ENCODE results near the gene TMEM242. TPM values are rescaled to one million over a fixed set of nuclear protein-coding genes. Genes with fewer than 3 reads are reported as not detected.

The TMEM242 gene
- total and polyA plus RNA-seq, 2 of the 13 experiments (the other 11 are each of a cell fraction or from before 2014, with no cell fraction given) = 5.6 to 11.1 TPM

DNA sequence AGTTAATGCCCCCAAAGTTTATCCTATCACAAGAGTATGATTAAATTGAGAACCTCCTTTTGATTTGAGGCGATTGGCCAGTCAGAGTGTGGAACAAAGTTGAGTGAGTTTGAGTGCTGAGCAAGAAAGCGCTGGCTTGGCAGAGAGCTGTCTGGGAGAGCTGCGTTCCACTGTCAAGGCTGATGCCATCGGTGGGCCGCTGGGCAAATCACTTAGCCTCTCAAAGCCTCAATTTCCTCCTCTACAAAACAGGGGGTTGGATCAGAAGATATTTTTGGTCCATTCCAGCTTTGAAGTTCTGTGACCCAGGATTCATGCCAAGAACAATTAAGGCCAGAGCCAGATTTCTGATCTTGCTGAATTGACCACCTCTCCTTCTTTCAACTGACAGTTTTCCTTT, 60.2 kb downstream of the TMEM242 start:
- no peaks in the 10 kb centered on the region for H4K20me1 ChIP-seq (ENCODE audit: insufficient read depth, low read length)
- CTCF ChIA-PET (ENCODE audit: low intra/inter-chr PET ratio, low total read pairs) = no interaction called here
- FAIRE-seq (no peak), DNase-seq (ENCODE audit: low spot score) (no peak), ATAC-seq (no peak)
- WGBS (ENCODE audit: low lambda C conversion rate) = 68% methylated on average over 5 of the region's 5 CpGs
- no peak overlapping the region for H2AFZ ChIP-seq (ENCODE audit: low read length)
- BruUV-seq (replicated peaks) = no TSS peak
- intact Hi-C loops (cut with micrococcal nuclease; ENCODE audit: unreplicated experiment) (no loop called here), in situ Hi-C loops (cut with HindIII; ENCODE audit: extremely low pct_ligation_motif_present, low pct_unique_long_range_greater_than_20kb) (no loop called here)
- POLR2A ChIA-PET = no interaction called here
- H3K9ac ChIP-seq (ENCODE audit: insufficient read depth, low read depth, low read length) = no peak overlapping the region
- H3K27me3 ChIP-seq (ENCODE audit: control insufficient read depth in 1 of 2, insufficient read depth in 2 of 2, low read length in 2 of 2) = peaks cover 8 to 57% of the 10 kb centered on the region in 2 experiments; a peak in 4 of 5 replicates
- no peak overlapping the region for H3K4me3 ChIP-seq (replicated peaks in 1 of 3; ENCODE audit: insufficient read depth in 1 of 3, low read depth in 2 of 3, low read length in 3 of 3)
- peak overlapping the region; percentile 6; the same call in 1 of the 2 replicates for H3K4me2 ChIP-seq (ENCODE audit: low read depth, low read length)
- H3K27ac ChIP-seq (ENCODE audit: extremely low read length, insufficient read depth, low read length) = no peak overlapping the region
- H3K36me3 ChIP-seq (replicated peaks in 1 of 2; ENCODE audit: control insufficient read depth in 1 of 2, insufficient read depth in 2 of 2, low read length in 2 of 2) = no peaks in the 10 kb centered on the region
- no peaks in the 10 kb centered on the region for H3K9me3 ChIP-seq (ENCODE audit: low read length)
- H3K4me1 ChIP-seq (ENCODE audit: insufficient read depth, low read length) = peaks cover 10% of the 10 kb centered on the region
- H3K79me2 ChIP-seq (ENCODE audit: insufficient read depth, low read length) = no peaks in the 10 kb centered on the region
- TF ChIP-seq MAFK (conservative IDR thresholded peaks at IDR 0.05 in 1 of 2, IDR thresholded peaks at IDR 0.05 in 1 of 2; ENCODE audit: low read length in 2 of 2) (no peak), SP4 (CRISPR knock-in tag; IDR thresholded peaks at IDR 0.05) (no peak), GABPB1 (CRISPR knock-in tag; IDR thresholded peaks at IDR 0.05) (no peak), HNRNPK (IDR thresholded peaks at IDR 0.05; ENCODE audit: low read depth, low read length, poor library complexity, severe bottlenecking) (no peak), ZNF724P (CRISPR knock-in tag; IDR thresholded peaks at IDR 0.05; ENCODE audit: borderline replicate concordance) (no peak)
- TF ChIP-seq, protein P1, sequence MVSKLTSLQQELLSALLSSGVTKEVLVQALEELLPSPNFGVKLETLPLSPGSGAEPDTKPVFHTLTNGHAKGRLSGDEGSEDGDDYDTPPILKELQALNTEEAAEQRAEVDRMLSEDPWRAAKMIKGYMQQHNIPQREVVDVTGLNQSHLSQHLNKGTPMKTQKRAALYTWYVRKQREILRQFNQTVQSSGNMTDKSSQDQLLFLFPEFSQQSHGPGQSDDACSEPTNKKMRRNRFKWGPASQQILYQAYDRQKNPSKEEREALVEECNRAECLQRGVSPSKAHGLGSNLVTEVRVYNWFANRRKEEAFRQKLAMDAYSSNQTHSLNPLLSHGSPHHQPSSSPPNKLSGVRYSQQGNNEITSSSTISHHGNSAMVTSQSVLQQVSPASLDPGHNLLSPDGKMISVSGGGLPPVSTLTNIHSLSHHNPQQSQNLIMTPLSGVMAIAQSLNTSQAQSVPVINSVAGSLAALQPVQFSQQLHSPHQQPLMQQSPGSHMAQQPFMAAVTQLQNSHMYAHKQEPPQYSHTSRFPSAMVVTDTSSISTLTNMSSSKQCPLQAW (CRISPR knock-in tag; IDR thresholded peaks at IDR 0.05) = no peak
- TF ChIP-seq, protein P2, sequence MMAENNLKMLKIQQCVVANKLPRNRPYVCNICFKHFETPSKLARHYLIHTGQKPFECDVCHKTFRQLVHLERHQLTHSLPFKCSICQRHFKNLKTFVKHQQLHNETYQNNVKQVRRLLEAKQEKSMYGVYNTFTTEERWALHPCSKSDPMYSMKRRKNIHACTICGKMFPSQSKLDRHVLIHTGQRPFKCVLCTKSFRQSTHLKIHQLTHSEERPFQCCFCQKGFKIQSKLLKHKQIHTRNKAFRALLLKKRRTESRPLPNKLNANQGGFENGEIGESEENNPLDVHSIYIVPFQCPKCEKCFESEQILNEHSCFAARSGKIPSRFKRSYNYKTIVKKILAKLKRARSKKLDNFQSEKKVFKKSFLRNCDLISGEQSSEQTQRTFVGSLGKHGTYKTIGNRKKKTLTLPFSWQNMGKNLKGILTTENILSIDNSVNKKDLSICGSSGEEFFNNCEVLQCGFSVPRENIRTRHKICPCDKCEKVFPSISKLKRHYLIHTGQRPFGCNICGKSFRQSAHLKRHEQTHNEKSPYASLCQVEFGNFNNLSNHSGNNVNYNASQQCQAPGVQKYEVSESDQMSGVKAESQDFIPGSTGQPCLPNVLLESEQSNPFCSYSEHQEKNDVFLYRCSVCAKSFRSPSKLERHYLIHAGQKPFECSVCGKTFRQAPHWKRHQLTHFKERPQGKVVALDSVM (CRISPR knock-in tag; IDR thresholded peaks at IDR 0.05) = no peak
- TF ChIP-seq, protein P3, sequence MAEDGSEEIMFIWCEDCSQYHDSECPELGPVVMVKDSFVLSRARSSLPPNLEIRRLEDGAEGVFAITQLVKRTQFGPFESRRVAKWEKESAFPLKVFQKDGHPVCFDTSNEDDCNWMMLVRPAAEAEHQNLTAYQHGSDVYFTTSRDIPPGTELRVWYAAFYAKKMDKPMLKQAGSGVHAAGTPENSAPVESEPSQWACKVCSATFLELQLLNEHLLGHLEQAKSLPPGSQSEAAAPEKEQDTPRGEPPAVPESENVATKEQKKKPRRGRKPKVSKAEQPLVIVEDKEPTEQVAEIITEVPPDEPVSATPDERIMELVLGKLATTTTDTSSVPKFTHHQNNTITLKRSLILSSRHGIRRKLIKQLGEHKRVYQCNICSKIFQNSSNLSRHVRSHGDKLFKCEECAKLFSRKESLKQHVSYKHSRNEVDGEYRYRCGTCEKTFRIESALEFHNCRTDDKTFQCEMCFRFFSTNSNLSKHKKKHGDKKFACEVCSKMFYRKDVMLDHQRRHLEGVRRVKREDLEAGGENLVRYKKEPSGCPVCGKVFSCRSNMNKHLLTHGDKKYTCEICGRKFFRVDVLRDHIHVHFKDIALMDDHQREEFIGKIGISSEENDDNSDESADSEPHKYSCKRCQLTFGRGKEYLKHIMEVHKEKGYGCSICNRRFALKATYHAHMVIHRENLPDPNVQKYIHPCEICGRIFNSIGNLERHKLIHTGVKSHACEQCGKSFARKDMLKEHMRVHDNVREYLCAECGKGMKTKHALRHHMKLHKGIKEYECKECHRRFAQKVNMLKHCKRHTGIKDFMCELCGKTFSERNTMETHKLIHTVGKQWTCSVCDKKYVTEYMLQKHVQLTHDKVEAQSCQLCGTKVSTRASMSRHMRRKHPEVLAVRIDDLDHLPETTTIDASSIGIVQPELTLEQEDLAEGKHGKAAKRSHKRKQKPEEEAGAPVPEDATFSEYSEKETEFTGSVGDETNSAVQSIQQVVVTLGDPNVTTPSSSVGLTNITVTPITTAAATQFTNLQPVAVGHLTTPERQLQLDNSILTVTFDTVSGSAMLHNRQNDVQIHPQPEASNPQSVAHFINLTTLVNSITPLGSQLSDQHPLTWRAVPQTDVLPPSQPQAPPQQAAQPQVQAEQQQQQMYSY (CRISPR knock-in tag; IDR thresholded peaks at IDR 0.05) = no peak
- TF ChIP-seq, protein P4, sequence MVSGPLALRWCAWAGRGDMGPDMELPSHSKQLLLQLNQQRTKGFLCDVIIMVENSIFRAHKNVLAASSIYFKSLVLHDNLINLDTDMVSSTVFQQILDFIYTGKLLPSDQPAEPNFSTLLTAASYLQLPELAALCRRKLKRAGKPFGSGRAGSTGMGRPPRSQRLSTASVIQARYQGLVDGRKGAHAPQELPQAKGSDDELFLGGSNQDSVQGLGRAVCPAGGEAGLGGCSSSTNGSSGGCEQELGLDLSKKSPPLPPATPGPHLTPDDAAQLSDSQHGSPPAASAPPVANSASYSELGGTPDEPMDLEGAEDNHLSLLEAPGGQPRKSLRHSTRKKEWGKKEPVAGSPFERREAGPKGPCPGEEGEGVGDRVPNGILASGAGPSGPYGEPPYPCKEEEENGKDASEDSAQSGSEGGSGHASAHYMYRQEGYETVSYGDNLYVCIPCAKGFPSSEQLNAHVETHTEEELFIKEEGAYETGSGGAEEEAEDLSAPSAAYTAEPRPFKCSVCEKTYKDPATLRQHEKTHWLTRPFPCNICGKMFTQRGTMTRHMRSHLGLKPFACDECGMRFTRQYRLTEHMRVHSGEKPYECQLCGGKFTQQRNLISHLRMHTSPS (CRISPR knock-in tag; IDR thresholded peaks at IDR 0.05; ENCODE audit: low read depth) = no peak
- TF ChIP-seq, protein P5, sequence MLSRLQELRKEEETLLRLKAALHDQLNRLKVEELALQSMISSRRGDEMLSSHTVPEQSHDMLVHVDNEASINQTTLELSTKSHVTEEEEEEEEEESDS (CRISPR knock-in tag; IDR thresholded peaks at IDR 0.05; ENCODE audit: borderline replicate concordance) = no peak
- TF ChIP-seq, protein P6, sequence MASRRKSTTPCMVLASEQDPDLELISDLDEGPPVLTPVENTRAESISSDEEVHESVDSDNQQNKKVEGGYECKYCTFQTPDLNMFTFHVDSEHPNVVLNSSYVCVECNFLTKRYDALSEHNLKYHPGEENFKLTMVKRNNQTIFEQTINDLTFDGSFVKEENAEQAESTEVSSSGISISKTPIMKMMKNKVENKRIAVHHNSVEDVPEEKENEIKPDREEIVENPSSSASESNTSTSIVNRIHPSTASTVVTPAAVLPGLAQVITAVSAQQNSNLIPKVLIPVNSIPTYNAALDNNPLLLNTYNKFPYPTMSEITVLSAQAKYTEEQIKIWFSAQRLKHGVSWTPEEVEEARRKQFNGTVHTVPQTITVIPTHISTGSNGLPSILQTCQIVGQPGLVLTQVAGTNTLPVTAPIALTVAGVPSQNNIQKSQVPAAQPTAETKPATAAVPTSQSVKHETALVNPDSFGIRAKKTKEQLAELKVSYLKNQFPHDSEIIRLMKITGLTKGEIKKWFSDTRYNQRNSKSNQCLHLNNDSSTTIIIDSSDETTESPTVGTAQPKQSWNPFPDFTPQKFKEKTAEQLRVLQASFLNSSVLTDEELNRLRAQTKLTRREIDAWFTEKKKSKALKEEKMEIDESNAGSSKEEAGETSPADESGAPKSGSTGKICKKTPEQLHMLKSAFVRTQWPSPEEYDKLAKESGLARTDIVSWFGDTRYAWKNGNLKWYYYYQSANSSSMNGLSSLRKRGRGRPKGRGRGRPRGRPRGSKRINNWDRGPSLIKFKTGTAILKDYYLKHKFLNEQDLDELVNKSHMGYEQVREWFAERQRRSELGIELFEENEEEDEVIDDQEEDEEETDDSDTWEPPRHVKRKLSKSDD (CRISPR knock-in tag; IDR thresholded peaks at IDR 0.05; ENCODE audit: low read depth) = no peak
